Activated CD4-positive, alpha-beta T cell treated with anti-CD3 and anti-CD28 coated beads, Interleukin-2, amount 10 ng/mL, durations not matched to agents 7 days and 5 days (primary cell): ENCODE results near the gene DMD. TPM values are rescaled to one million over a fixed set of nuclear protein-coding genes. Genes with fewer than 3 reads are reported as not detected.

Source experiments
- CTCF ChIA-PET: fragments of 350-600 bp; sonication (Branson Sonifier 250); formaldehyde crosslinking; loops from one replicate; lab custom pipeline; 2021; ENCODE audit warnings: antibody characterized with exemption; lab: Charles Lee
- POLR2A ChIA-PET: fragments of 350-600 bp; sonication (Branson Sonifier 250); formaldehyde crosslinking; loops from one replicate; lab custom pipeline; 2021; ENCODE audit warnings: antibody characterized with exemption; lab: Charles Lee
- DNase-seq: peaks from one replicate; pipeline ENCODE4 v3.0.0-alpha.2; 2020
- H3K27ac Mint-ChIP-seq: one replicate; pipeline ENCODE4 v1.8.0; 2021; ENCODE audit warnings: mild to moderate bottlenecking, moderate library complexity, mixed read lengths
- H3K27me3 Mint-ChIP-seq: one replicate; pipeline ENCODE4 v1.8.0; 2021; ENCODE audit warnings: mixed read lengths
- H3K36me3 Mint-ChIP-seq: one replicate; pipeline ENCODE4 v1.8.0; 2021; ENCODE audit warnings: low read depth, mixed read lengths
- H3K4me1 Mint-ChIP-seq: one replicate; pipeline ENCODE4 v1.8.0; 2021; ENCODE audit warnings: mixed read lengths
- H3K4me3 Mint-ChIP-seq: one replicate; pipeline ENCODE4 v1.8.0; 2021; ENCODE audit warnings: mild to moderate bottlenecking, moderate library complexity, mixed read lengths
- H3K9me3 Mint-ChIP-seq: one replicate; pipeline ENCODE4 v1.8.0; 2021; ENCODE audit warnings: mixed read lengths
- total RNA-seq, 2 experiments: library from RNA; stranded (reverse); gene quantifications; one replicate each; pipeline ENCODE4 v1.2.3, GENCODE V29; 2021

Gene DMD
- total RNA-seq, 2 experiments from 2014 or later, result 0.57 to 0.83 TPM

DNA sequence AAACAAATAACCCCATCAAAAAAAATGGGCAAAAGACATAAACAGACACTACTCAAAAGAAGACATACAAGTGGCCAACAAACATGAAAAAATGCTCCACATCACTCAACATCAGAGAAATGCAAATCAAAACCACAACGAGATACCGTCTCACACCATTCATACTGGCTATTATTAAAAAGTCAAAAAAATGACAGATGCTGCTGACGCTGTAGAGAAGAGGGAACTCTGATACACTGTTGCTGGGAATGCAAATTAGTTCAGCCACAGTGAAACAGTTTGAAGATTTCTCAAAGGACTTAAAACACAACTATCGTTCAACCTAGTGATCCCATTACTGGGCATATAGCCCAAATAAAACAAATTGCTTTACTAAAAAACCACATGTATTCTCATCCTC lies 1468.3 kb downstream of the DMD start:
- no peaks in the 10 kb centered on the region for H3K27me3 Mint-ChIP-seq
- H3K4me1 Mint-ChIP-seq, result no peaks in the 10 kb centered on the region
- CTCF ChIA-PET, result no interaction called here

DNA sequence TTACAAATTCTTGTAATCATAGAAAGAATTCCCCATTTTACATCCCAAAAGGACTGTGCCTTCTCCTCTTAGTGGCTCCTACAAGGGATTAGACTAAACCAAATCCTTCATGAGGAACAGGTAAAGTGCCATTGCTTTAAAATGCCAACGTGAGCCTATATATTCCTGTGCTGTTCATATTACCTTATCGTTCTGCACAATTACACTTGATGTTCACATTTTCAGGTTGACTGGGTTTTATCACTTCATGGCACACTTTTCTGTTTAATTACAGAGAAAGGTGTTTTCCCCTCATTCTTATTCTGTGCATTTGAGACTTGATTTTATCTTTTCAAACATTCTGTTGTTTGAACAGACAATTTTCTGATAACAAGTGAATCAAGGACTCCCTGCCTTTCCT lies 1493.9 kb downstream of the DMD start:
- Mint-ChIP-seq H3K4me1 (no peaks in the 10 kb centered on the region), H3K27ac (no peak overlapping the region), H3K36me3 (no peaks in the 10 kb centered on the region), H3K27me3 (no peaks in the 10 kb centered on the region), H3K9me3 (no peaks in the 10 kb centered on the region), H3K4me3 (no peak overlapping the region)
- no peak for DNase-seq
- ChIA-PET CTCF (no interaction called here), POLR2A (no interaction called here)

More for the DNA sequence above, 1468.3 kb downstream of the DMD start:
- Mint-ChIP-seq H3K36me3 (no peaks in the 10 kb centered on the region), H3K27ac (no peak overlapping the region), H3K4me3 (no peak overlapping the region), H3K9me3 (no peaks in the 10 kb centered on the region)
- no peak for DNase-seq
- POLR2A ChIA-PET, result no interaction called here

DNA sequence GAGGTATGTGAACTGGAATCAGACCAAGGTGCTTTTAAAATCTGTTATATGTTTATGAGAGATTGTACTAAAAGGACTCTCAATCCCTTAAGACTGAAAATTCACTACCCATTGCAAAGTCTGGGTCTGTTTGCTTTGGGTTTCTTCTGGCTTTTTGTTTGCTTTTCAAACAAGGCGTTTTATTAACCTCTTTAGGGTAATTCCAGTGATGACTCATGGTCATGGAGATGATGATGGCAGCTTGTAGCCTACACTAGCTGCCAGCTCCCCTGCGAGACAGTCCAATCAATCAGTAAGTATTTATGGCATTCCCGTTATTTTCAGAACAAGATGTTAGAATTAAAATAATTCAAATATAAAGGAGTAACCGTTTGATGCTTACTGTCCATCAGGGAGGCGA lies 1495.7 kb downstream of the DMD start:
- Mint-ChIP-seq H3K27ac (no peak overlapping the region), H3K9me3 (no peaks in the 10 kb centered on the region)
- CTCF ChIA-PET, result no interaction called here

DNA sequence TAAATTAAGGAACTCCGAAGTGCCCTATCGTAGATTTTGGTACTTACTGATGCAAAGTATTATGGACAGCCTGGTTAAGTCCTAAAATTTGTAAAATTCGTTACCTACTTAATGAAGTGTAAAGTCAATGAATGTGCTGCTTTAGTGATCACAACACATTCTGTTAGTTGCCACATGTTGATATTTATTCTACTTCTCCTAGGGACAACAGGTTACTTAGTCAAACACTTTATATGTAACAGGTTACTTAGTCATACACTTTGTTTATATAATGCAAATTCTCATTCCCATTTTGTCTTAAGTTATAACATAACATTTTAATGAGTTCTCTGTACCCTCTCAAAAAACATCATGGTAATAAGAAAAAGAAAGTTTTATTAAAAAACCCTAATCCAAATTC lies 1496.6 kb downstream of the DMD start:
- no peaks in the 10 kb centered on the region for H3K9me3 Mint-ChIP-seq
- no peaks in the 10 kb centered on the region for H3K27me3 Mint-ChIP-seq
- H3K36me3 Mint-ChIP-seq, result no peaks in the 10 kb centered on the region
- CTCF ChIA-PET, result no interaction called here
- H3K4me1 Mint-ChIP-seq, result no peaks in the 10 kb centered on the region
- POLR2A ChIA-PET, result no interaction called here
- H3K4me3 Mint-ChIP-seq, result no peak overlapping the region
- H3K27ac Mint-ChIP-seq, result no peak overlapping the region
- DNase-seq, result no peak

More for the DNA sequence above, 1495.7 kb downstream of the DMD start:
- no peaks in the 10 kb centered on the region for H3K4me1 Mint-ChIP-seq
- no peaks in the 10 kb centered on the region for H3K27me3 Mint-ChIP-seq
- no peak for DNase-seq
- H3K36me3 Mint-ChIP-seq, result no peaks in the 10 kb centered on the region
- POLR2A ChIA-PET, result no interaction called here
- no peak overlapping the region for H3K4me3 Mint-ChIP-seq

DNA sequence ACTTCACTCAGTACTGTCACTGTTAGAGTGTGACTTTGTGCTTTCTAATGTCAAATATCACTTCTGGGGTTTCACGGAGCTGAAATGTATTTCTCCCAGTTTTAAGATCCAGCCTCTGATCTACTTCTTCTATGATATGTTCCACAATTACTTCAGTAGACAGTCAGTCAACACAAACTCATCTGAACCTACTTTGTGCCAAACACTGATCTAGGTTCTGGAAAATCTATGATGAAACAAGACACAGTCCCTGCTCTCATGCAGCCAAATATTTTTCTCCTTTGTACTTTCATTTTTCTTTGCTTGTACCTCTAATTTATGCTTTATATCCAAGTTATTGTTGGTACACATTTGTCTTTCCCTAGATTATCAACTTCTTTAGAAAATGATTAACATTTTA lies 1498.2 kb downstream of the DMD start:
- Mint-ChIP-seq H3K4me1 (no peaks in the 10 kb centered on the region), H3K9me3 (no peaks in the 10 kb centered on the region), H3K36me3 (no peaks in the 10 kb centered on the region), H3K27me3 (no peaks in the 10 kb centered on the region), H3K27ac (no peak overlapping the region), H3K4me3 (no peak overlapping the region)
- POLR2A ChIA-PET, result no interaction called here
- no peak for DNase-seq
- CTCF ChIA-PET, result no interaction called here

DNA sequence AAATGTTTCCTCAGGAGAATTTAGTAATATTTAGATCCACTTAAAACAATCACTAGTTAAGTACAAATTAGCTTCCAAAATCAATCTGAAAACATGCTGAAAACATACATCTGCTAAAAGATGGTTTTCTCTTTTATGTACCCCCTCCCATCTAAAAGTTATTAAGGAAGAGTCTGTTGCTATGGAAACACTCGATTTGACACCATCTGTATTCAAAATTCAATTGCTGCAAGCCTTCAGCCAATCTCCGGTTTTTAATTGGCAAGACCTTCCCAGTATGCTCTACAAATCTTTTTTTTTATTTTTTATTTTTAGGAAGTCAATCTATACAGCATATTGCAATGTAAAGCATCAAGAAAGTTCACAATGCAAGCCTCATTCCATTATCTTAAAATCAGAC lies 1500.2 kb downstream of the DMD start:
- ChIA-PET CTCF (no interaction called here), POLR2A (no interaction called here)
- Mint-ChIP-seq H3K4me3 (no peak overlapping the region), H3K4me1 (no peaks in the 10 kb centered on the region), H3K27me3 (no peaks in the 10 kb centered on the region), H3K27ac (no peak overlapping the region), H3K9me3 (no peaks in the 10 kb centered on the region), H3K36me3 (no peaks in the 10 kb centered on the region)
- DNase-seq, result no peak

DNA sequence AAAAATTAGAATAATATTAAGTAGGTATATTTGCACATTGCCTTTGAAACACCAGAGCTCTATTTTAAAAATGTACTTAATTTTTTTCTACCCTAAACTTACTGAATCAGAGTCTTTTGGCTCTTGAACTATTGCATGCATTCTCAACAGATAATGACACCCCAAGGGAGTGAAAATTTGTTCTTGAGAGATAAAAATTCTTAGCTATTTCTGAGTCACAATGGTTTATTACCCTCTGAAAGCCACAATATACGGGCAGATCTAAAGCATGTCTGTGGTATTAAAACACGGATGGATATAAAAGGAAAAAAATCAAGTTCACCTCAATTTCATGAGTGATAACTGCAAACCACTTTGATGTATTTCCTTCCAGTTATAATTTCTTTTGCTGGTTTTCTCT lies 1503.2 kb downstream of the DMD start:
- Mint-ChIP-seq H3K4me1 (no peaks in the 10 kb centered on the region), H3K9me3 (no peaks in the 10 kb centered on the region), H3K27me3 (no peaks in the 10 kb centered on the region), H3K27ac (no peak overlapping the region), H3K36me3 (no peaks in the 10 kb centered on the region), H3K4me3 (no peak overlapping the region)
- DNase-seq, result no peak
- ChIA-PET POLR2A (no interaction called here), CTCF (no interaction called here)

DNA sequence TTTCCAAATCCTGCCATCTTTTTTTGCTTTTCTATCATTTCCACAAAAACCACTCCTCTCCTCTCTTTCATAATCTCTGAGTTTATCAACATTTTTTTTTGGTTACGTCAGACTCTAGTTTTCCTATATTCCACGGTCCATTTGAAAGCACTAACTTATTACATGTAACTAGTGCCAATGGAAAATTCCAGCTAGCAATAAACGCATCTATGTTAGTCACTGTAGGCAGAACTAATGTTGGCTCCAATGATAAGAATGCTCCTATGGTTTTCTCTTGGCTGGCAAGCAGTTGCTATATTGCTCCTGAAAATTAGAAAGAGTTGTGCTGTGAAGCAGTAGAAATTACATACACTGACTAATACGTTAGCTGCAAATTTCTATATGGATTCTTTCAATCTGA lies 1504.9 kb downstream of the DMD start:
- H3K36me3 Mint-ChIP-seq, result no peaks in the 10 kb centered on the region
- CTCF ChIA-PET, result no interaction called here
- POLR2A ChIA-PET, result no interaction called here

DNA sequence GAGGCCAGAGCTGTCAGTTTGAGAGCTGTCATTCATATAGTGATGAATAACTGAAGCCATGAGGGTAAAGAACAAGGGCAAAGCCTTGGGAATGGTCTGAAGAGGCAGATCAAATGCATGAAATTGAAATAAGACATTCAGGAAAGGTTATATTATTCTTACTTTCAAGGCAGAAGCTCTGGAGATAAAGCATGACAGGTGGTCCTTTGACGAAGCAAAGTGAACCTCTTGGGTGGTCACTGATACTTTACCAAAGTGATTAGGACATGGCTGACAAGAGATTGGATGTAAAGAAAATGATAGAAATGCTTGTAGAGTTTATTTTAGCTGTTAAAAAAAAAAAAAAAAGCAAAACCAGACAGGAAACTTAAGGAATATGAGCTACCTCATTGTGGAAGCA lies 1505.5 kb downstream of the DMD start:
- H3K27ac Mint-ChIP-seq, result no peak overlapping the region
- ChIA-PET POLR2A (no interaction called here), CTCF (no interaction called here)
- no peaks in the 10 kb centered on the region for H3K36me3 Mint-ChIP-seq
- H3K4me1 Mint-ChIP-seq, result no peaks in the 10 kb centered on the region
- no peaks in the 10 kb centered on the region for H3K9me3 Mint-ChIP-seq
- no peak for DNase-seq
- H3K4me3 Mint-ChIP-seq, result no peak overlapping the region
- H3K27me3 Mint-ChIP-seq, result no peaks in the 10 kb centered on the region

More for the DNA sequence above, 1504.9 kb downstream of the DMD start:
- no peak for DNase-seq
- Mint-ChIP-seq H3K4me3 (no peak overlapping the region), H3K4me1 (no peaks in the 10 kb centered on the region), H3K27me3 (no peaks in the 10 kb centered on the region), H3K27ac (no peak overlapping the region), H3K9me3 (no peaks in the 10 kb centered on the region)

DNA sequence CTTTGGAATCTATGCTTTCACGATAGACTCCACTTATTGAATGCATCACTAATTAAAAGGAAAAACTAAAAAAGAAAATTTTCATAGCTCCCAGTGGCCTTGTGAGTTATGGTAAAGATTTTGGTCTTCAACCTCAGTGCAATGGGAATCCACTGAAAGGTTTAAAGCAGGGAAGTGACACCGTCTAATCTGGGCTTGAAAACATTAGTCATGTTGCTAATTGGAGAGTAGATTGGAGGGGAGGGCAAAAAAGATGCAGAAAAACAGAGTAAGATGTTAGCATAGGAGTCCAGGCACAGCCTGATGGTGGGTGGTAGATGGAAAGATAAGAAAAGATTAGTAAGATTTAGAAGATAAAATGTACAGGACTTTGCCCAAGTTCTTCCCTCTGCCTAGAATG lies 1506.4 kb downstream of the DMD start:
- Mint-ChIP-seq H3K4me1 (no peaks in the 10 kb centered on the region), H3K4me3 (no peak overlapping the region), H3K36me3 (no peaks in the 10 kb centered on the region), H3K27ac (no peak overlapping the region), H3K27me3 (no peaks in the 10 kb centered on the region), H3K9me3 (no peaks in the 10 kb centered on the region)
- no peak for DNase-seq
- CTCF ChIA-PET, result no interaction called here
- POLR2A ChIA-PET, result no interaction called here

DNA sequence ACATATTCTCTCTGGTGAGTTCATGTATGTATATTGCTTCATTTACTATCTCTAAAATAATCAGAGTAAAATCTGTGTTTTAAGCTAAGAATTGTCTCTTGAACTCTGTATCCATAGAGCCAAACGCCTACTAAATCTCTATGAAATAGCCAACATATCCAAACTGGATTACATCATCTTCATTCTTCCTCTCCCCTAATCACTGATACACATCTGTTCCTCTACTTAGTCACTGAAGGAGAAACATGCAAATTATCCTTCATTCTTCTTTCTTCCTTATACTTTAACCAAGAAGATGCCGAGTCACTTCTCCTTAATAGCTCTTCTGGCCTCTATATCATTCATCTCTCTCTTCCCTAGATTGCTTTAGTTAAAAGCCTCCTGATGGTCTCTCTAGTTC lies 1509.1 kb downstream of the DMD start:
- no peak for DNase-seq
- Mint-ChIP-seq H3K9me3 (no peaks in the 10 kb centered on the region), H3K27ac (no peak overlapping the region), H3K27me3 (no peaks in the 10 kb centered on the region), H3K36me3 (no peaks in the 10 kb centered on the region), H3K4me1 (no peaks in the 10 kb centered on the region), H3K4me3 (no peak overlapping the region)
- ChIA-PET CTCF (no interaction called here), POLR2A (no interaction called here)

DNA sequence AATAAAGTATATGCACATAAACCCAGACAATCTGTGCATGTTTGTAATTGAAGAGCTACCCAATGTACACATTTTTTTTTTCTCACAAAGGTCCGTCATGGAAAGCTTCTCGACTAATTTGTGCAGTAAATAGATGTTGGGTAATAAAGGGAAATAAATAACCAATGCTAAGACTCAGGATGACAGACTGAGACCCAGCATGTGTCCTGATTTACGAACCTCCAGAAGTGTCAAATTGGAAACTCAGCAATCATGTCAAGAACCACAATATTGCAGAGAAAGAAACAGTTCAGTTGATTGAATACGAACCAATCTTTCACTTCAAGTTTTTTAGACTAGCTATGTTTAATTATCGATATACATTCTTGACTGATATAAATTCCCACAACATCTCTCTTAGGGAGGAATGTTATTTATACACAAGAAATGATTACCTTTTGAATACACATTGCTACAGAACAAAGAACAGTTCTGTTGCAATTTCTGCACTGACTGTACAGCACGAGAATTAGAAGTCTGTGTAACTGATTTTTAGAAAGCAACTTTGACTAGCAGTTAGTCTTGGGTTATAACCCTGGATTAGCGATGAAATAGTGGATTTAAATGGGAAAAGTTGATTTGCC lies 1513.9 kb downstream of the DMD start:
- CTCF ChIA-PET, result no interaction called here
- Mint-ChIP-seq H3K4me3 (no peak overlapping the region), H3K36me3 (no peaks in the 10 kb centered on the region), H3K4me1 (no peaks in the 10 kb centered on the region), H3K27me3 (no peaks in the 10 kb centered on the region), H3K27ac (no peak overlapping the region), H3K9me3 (no peaks in the 10 kb centered on the region)
- POLR2A ChIA-PET, result no interaction called here
- DNase-seq, result no peak

DNA sequence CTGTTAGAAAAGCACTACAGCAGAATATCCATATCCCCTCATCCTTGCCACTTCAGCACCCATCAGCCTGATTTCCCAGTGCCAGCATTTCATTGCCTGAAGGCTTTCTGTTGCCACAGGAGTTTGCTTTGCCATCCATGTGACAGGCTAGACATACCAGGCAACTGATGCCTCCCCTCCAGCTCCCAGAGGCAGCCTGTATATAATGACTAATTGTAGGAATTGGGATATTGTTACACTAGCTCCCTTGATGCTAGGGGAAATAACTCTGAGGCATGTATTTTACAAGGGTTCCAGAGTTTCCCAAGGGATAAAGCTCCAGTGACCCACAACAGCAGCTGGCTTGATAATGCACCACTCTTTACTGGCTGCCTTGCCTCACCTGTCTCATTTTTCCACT lies 1531.5 kb downstream of the DMD start:
- H3K36me3 Mint-ChIP-seq, result no peaks in the 10 kb centered on the region
- no peaks in the 10 kb centered on the region for H3K9me3 Mint-ChIP-seq
- ChIA-PET POLR2A (no interaction called here), CTCF (no interaction called here)
- no peaks in the 10 kb centered on the region for H3K27me3 Mint-ChIP-seq
- H3K4me3 Mint-ChIP-seq, result no peak overlapping the region
- DNase-seq, result no peak
- H3K27ac Mint-ChIP-seq, result no peak overlapping the region
- H3K4me1 Mint-ChIP-seq, result no peaks in the 10 kb centered on the region

DNA sequence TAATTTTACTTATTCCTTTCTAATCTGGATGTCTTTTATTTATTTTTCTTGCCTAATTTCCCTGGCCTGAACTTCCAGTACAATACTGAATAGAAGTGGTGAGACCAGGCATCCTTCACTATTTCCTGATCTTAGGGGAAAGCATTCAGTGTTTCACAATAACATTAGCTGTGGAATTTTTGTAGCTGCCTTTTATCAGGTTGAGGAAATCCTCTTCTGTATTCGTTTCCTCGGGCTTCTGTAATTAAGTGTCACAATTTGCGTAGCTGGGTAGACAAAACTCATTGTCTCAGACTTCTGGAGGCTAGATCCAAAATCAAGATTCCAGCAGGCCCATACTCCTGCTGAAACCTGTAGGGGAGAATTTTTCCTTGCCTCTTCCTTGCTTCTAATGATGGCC lies 1541.1 kb downstream of the DMD start:
- Mint-ChIP-seq H3K4me1 (no peaks in the 10 kb centered on the region), H3K36me3 (no peaks in the 10 kb centered on the region), H3K4me3 (no peak overlapping the region), H3K27me3 (no peaks in the 10 kb centered on the region), H3K27ac (no peak overlapping the region), H3K9me3 (no peaks in the 10 kb centered on the region)
- ChIA-PET CTCF (no interaction called here), POLR2A (no interaction called here)
- DNase-seq, result no peak
